ENCODE data around the gene APCDD1.

The APCDD1 gene

GRCh38 chr18:10519366-10519765 lies 64.9 kb downstream of the APCDD1 start:
- TF ChIP-seq CTCF (IDR thresholded peaks at IDR 0.05; ENCODE audit: control insufficient read depth, insufficient read depth, low read depth, low read length, missing control alignments): no peak
- no peak for DNase-seq (ENCODE audit: low read depth)
- H3K4me3 ChIP-seq (ENCODE audit: control insufficient read depth, low read depth, low read length): no peak overlapping the region

- peak; percentile 86 for DNase-seq (ENCODE audit: low read depth)
- no peak overlapping the region for H3K4me3 ChIP-seq (ENCODE audit: control insufficient read depth, low read depth, low read length)
- TF ChIP-seq CTCF (IDR thresholded peaks at IDR 0.05; ENCODE audit: control insufficient read depth, insufficient read depth, low read depth, low read length, missing control alignments): peak; percentile 91
Observed at GRCh38 chr18:10519999-10520935, 65.8 kb downstream of the APCDD1 start.

- no peak for DNase-seq (ENCODE audit: low read depth)
- H3K4me3 ChIP-seq (ENCODE audit: control insufficient read depth, low read depth, low read length): no peak overlapping the region
- TF ChIP-seq CTCF (IDR thresholded peaks at IDR 0.05; ENCODE audit: control insufficient read depth, insufficient read depth, low read depth, low read length, missing control alignments): no peak
Observed at GRCh38 chr18:10521566-10521965, 67.1 kb downstream of the APCDD1 start.

- H3K4me3 ChIP-seq (ENCODE audit: control insufficient read depth, low read depth, low read length): no peak overlapping the region
- no peak for TF ChIP-seq CTCF (IDR thresholded peaks at IDR 0.05; ENCODE audit: control insufficient read depth, insufficient read depth, low read depth, low read length, missing control alignments)
- no peak for DNase-seq (ENCODE audit: low read depth)
Observed at GRCh38 chr18:10522574-10522973, 68.1 kb downstream of the APCDD1 start.

GRCh38 chr18:10523544-10523943 lies 69.1 kb downstream of the APCDD1 start:
- DNase-seq (ENCODE audit: low read depth): no peak
- no peak overlapping the region for H3K4me3 ChIP-seq (ENCODE audit: control insufficient read depth, low read depth, low read length)
- no peak for TF ChIP-seq CTCF (IDR thresholded peaks at IDR 0.05; ENCODE audit: control insufficient read depth, insufficient read depth, low read depth, low read length, missing control alignments)

DNA sequence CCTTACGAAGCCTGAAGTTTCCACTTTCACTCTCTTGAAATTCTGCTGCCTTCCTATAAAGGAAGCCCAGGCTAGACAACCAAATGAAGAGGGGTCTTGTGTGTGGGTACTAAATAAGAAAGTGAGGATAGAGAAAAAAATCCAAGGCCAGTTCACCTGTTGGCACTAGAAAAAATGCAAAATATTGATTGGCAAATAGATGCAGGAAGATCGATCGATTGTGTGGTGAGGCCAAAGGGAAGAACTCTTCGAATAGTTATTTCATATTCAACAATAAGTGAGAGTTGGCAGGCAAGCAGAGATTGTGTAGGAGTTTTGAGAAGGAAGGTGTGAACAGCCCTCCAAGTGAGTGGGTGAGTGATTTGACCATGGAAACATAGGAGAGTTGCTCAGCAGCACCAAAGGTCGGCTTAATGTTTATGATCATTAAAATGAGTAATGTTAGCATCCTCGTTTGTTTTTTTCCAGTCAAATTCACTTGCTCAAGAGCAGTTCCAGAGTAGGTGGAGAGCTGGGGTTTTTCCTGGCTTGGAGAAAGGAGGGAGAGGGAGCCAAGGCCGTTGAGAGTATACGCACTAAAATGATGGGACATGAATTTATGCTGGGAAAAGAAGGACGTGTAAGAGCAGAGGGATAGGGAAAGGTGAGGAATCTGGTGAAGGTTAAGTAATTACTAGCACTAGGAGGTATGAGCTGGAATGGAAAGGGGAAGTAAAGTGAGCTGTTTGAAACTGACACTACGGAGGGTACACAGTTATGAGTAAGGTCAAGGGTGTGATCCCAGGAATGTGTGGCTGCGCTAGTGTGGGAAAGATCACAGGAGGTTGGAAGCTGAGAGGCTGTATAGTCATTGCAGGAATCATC lies 70.3 kb downstream of the APCDD1 start:
- peak; percentile 20 for DNase-seq (ENCODE audit: low read depth)
- TF ChIP-seq CTCF (IDR thresholded peaks at IDR 0.05; ENCODE audit: control insufficient read depth, insufficient read depth, low read depth, low read length, missing control alignments): no peak
- no peak overlapping the region for H3K4me3 ChIP-seq (ENCODE audit: control insufficient read depth, low read depth, low read length)
